ENCODE data around the gene SPEM1.

Gene SPEM1

DNA sequence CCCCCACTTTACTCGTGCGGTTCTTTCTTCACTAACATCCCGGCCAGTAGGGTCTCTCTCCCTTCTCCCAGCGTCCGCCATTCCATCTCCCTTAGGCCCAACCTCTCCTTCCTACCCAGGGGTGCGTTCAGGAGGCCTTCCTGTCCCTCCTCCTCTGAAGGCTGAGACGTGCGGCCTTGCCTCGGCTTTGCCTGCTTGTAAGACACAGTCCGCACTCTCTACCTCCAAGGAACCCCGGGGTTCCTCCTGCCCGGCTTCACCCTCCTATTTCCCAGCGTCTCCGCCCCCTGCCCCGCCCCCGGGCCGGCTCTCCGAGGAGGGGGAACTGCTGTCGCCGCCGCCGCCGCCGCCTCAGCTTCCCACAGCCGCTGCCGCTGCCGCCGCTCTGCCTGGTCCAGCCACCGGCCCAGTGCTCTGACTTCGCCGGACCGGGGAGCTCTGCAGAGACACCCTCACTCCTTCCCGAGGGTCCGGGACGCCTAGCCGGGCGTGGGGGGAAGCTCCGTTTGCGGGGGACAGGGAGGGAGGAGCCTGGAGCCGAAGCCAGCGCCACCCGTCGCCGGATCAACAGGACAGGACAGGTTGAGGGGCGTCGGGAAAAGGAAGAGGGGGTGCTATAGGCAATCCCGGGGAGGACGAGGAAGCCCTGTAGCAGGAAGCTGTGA is 18.0 kb downstream of the SPEM1 start:
- DNase-seq (ENCODE audit: low spot score): peak; percentile 69
- TF ChIP-seq, protein P1, sequence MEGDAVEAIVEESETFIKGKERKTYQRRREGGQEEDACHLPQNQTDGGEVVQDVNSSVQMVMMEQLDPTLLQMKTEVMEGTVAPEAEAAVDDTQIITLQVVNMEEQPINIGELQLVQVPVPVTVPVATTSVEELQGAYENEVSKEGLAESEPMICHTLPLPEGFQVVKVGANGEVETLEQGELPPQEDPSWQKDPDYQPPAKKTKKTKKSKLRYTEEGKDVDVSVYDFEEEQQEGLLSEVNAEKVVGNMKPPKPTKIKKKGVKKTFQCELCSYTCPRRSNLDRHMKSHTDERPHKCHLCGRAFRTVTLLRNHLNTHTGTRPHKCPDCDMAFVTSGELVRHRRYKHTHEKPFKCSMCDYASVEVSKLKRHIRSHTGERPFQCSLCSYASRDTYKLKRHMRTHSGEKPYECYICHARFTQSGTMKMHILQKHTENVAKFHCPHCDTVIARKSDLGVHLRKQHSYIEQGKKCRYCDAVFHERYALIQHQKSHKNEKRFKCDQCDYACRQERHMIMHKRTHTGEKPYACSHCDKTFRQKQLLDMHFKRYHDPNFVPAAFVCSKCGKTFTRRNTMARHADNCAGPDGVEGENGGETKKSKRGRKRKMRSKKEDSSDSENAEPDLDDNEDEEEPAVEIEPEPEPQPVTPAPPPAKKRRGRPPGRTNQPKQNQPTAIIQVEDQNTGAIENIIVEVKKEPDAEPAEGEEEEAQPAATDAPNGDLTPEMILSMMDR (IDR thresholded peaks at IDR 0.05; ENCODE audit: extremely low read depth, missing control alignments): peak; percentile 6

DNA sequence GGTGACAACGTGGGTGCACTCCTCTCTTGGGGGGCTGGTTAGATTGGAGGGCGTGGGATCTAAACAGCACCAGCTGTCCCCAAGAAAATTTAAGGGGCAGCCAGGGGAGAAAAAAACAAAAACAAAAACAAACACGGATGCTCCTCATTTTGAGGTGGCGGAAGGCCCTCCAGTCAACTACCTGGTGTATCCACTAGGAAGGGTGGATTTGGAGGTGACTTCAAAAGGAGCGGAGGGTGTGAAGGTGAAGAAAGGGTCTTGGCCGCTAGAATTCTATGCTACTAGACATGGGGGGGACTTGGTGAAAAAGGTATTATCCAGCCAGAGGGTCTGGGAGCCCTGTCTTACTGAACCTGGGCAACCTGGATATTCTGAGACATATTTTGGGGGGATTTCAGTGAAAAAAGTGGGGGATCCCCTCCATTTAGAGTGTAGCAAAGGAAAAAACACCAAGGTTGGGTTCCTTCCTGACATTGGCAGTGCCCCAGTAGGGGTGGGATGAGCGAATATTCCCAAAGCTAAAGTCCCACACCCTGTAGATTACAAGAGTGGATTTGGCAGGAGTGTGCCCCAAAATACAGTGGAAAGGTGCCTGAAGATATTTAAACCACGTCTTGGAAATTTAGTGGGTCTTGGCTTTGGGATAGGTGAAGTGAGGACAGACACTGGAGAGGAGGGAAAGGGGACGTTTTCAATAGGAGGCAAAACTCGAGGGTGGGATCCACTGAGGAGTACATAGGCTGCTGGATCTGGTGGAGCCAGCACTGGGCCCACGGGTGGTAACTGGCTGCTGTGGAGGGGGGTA is 18.7 kb downstream of the SPEM1 start:
- TF ChIP-seq, protein P1 (IDR thresholded peaks at IDR 0.05; ENCODE audit: extremely low read depth, missing control alignments): no peak
- no peak for DNase-seq (ENCODE audit: low spot score)

DNA sequence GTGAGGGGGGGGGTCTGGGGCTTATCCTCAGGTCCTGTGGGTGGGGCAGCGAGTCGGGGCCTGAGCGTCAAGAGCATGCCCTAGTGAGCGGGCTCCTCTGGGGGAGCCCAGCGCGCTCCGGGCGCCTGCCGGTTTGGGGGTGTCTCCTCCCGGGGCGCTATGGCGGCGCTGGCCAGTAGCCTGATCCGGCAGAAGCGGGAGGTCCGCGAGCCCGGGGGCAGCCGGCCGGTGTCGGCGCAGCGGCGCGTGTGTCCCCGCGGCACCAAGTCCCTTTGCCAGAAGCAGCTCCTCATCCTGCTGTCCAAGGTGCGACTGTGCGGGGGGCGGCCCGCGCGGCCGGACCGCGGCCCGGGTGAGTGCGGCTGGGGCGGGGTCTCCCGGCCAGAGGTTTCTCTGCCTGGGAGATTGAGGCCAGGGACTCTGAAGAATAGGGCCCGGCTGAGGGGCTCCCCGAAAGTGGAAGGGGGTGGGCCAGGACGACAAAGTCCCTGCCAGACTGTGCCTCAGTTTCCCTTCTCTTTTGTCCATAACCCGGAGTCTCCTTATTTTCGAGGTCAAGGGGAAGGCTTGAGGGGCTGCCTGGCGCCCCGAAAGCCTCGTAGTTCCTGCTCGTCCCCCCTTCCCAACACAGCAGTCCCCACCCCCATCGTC is 19.5 kb downstream of the SPEM1 start, which contains the start of gene FGF11:
Gene FGF11 (plus strand): TSS at position 51 of the 651 bp plus-strand sequence. CDS start 109 bp downstream, at position 160.
- no peak for DNase-seq (ENCODE audit: low spot score)
- TF ChIP-seq, protein P1 (IDR thresholded peaks at IDR 0.05; ENCODE audit: extremely low read depth, missing control alignments): no peak

DNA sequence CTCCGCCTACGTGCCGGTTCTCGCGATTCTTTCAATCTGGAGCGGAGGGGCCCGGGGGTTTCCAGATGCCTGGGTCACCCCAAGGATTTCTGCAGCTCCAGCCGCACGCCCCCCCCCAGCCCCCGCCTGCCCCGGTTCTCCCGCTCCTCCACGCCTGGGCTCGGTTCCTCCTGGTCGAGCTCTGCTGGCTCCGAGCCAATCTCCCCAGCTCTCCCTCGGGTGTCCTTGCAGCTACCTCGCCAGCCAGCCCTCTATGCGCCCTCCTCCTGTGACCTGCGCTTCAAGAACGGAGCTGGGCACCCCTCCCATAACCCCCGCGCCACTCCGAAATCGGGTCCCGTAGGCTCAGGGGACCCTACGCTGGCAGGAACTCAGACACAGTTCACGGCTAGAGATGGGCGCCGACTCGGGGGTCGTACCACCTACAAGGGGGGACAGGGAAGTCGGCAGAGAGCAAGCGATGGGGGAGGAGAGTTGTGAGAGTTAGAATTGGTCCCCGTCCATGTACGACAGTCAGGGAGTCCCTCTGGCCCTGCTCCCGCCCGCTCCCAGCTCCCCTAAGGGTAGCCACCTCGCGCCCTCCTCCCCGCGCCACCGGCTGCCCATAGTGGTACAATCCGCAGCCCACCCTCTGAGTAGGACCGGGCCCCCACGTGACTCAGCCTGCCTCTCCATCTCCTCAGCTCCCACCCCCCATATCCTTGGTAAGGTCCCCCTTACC is 20.1 kb downstream of the SPEM1 start:
- peak; percentile 81 for DNase-seq (ENCODE audit: low spot score)
- TF ChIP-seq, protein P1 (IDR thresholded peaks at IDR 0.05; ENCODE audit: extremely low read depth, missing control alignments): no peak

DNA sequence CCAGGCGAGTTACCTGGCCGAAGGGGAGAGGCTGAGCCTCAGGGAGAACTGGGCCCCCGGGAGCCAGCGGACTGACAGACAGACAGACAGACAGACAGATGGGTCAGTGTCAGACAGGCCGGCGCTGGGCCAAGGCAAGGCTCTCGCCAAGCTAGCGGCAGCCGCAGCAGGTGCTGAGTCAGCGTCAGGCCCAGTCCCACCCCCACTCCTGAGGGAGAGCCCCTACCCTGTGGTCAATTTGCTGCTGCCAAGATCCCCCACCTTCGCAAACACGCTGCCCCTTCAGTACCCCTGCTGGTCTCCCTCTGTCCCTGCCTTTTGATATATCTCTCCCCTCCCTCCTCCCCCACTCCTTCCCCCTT is 20.7 kb downstream of the SPEM1 start:
- DNase-seq (ENCODE audit: low spot score): peak; percentile 80
- TF ChIP-seq, protein P1 (IDR thresholded peaks at IDR 0.05; ENCODE audit: extremely low read depth, missing control alignments): no peak

DNA sequence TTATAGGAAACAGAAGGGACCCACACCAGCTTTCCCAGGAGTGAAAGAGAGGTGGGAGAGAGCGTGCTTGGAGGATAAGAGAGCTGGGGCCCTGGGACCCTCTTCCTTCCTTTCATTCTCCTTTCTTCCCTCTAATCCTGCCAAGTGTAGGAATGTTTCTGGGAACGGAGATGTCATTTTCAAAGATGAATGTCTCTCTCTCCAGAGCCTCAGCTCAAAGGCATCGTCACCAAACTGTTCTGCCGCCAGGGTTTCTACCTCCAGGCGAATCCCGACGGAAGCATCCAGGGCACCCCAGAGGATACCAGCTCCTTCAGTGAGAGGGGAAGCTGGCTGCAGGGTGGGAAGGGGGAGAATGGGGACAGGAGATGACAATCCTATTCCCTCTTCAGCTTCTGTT is 21.1 kb downstream of the SPEM1 start:
- no peak for DNase-seq (ENCODE audit: low spot score)
- TF ChIP-seq, protein P1 (IDR thresholded peaks at IDR 0.05; ENCODE audit: extremely low read depth, missing control alignments): no peak
